Hepatocyte (in vitro differentiated cells): Measurements from ENCODE around the gene PINLYP. TPM values are rescaled to one million over a fixed set of nuclear protein-coding genes. Genes with fewer than 3 reads are reported as not detected.

Experiments used
- DNase-seq: peaks from one replicate; pipeline ENCODE4 v3.0.0-alpha.2; 2016; ENCODE audit warnings: low spot score
- H2AFZ ChIP-seq: fragments of 200-600 bp; sonication (generic); 2 replicates; pipeline ENCODE4 v1.6.0; 2016; ENCODE audit warnings: antibody characterized with exemption, mild to moderate bottlenecking
- H3K27ac ChIP-seq: fragments of 200-600 bp; sonication (generic); 2 replicates; pipeline ENCODE4 v1.5.1; 2016; ENCODE audit warnings: mild to moderate bottlenecking
- H3K27me3 ChIP-seq: fragments of 200-600 bp; sonication (generic); 2 replicates; pipeline ENCODE4 v1.6.1; 2016
- H3K36me3 ChIP-seq: fragments of 200-600 bp; sonication (generic); replicated peaks from 2 replicates; pipeline ENCODE4 v1.5.1; 2016; ENCODE audit warnings: low read depth; ENCODE audit not compliant: insufficient read depth
- H3K4me1 ChIP-seq: fragments of 200-600 bp; sonication (generic); 2 replicates; pipeline ENCODE4 v1.5.1; 2016; ENCODE audit warnings: mild to moderate bottlenecking, moderate library complexity; ENCODE audit not compliant: insufficient read depth
- H3K4me2 ChIP-seq: fragments of 200-600 bp; sonication (generic); 2 replicates; pipeline ENCODE4 v1.6.0; 2016
- H3K4me3 ChIP-seq: fragments of 200-600 bp; sonication (generic); 2 replicates; pipeline ENCODE4 v1.5.1; 2016; ENCODE audit warnings: mild to moderate bottlenecking
- H3K79me2 ChIP-seq: fragments of 200-600 bp; sonication (generic); 2 replicates; pipeline ENCODE4 v1.6.0; 2017; ENCODE audit warnings: mild to moderate bottlenecking
- H3K9me2 ChIP-seq: fragments of 200-600 bp; sonication (generic); replicated peaks from 2 replicates; pipeline ENCODE4 v1.6.0; 2017; ENCODE audit warnings: mild to moderate bottlenecking; ENCODE audit not compliant: insufficient read depth
- H3K9me3 ChIP-seq: fragments of 200-600 bp; sonication (generic); 2 replicates; pipeline ENCODE4 v1.5.1; 2016; ENCODE audit warnings: low read depth, mild to moderate bottlenecking
- H4K20me1 ChIP-seq: fragments of 200-600 bp; sonication (generic); 2 replicates; pipeline ENCODE4 v1.6.0; 2016; ENCODE audit warnings: mild to moderate bottlenecking; ENCODE audit not compliant: insufficient read depth, poor library complexity, severe bottlenecking
- EZH2 ChIP-seq: fragments of 200-600 bp; sonication (generic); IDR thresholded peaks from 2 replicates; pipeline ENCODE4 v1.6.1; 2016; ENCODE audit warnings: antibody characterized with exemption, mild to moderate bottlenecking, borderline replicate concordance
- EZH2phosphoT487 ChIP-seq: fragments of 200-600 bp; sonication (generic); IDR thresholded peaks from one replicate; pipeline ENCODE4 v1.6.1; 2018; ENCODE audit warnings: antibody characterized with exemption, mild to moderate bottlenecking, low read depth, moderate library complexity; ENCODE audit not compliant: unreplicated experiment, severe bottlenecking
- whole genome bisulfite sequencing: methylation state at CpG from one replicate; pipeline ENCODE4 v1.1.6; 2016; ENCODE audit warnings: low lambda C conversion rate; ENCODE audit errors: missing lambda C conversion rate; 5-methylcytosine and 5-hydroxymethylcytosine counted together
- polyA plus RNA-seq: library from polyadenylated mRNA; unstranded; fragments of >200 nt; fragmentation: Nextera tagmentation; extraction: Ambion mirVana; gene quantifications from 2 replicates; pipeline ENCODE4 v1.2.1, GENCODE V29; 2016
- total RNA-seq: library from RNA; depleted of rRNA; stranded (reverse); fragments of >200 nt; gene quantifications from 2 replicates; pipeline ENCODE4 v1.2.3, GENCODE V29; 2014
- TF ChIP-seq, protein P1 (sequence below): fragments of 200-600 bp; sonication (generic); IDR thresholded peaks from 2 replicates; pipeline ENCODE4 v1.5.1; 2016; ENCODE audit warnings: antibody characterized with exemption, mild to moderate bottlenecking; ENCODE audit not compliant: poor library complexity

The PINLYP gene
- total and polyA plus RNA-seq, 2 experiments from 2014 or later = 4.6 to 11.4 TPM

DNA sequence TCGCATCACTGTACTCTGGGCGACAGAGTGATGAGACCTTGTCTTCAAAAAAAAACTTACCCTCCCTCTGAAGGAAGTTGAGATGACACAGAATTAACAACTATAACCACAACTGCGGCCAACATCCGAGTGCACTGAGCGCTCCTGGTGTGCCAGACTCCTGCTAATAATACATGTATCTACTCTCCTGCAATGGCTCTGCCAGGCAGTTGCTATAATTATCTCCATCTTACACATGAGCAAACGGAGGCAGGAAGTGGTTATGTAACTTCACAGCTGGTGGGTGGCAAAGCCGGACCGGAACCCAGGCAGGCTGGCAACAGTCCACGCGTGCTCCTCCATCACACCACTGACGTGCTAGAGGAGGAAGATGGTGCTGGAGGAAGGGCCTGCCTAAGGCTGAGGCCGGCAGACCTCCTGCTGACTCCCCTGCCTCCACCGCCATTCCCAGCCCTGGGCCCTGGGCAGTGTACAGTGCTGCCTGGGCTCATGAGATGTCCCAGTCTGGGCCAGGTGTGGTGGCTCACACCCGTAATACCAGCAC lies 12.8 kb upstream of the PINLYP start:
- Histone ChIP-seq H3K4me3 (no peak overlapping the region), H2AFZ (no peak overlapping the region), H3K9me3 (no peaks in the 10 kb centered on the region), H3K9me2 (no peaks in the 10 kb centered on the region), H3K4me1 (no peaks in the 10 kb centered on the region), H4K20me1 (no peaks in the 10 kb centered on the region), H3K36me3 (no peaks in the 10 kb centered on the region), H3K79me2 (peaks cover 15% of the 10 kb centered on the region), H3K27ac (no peak overlapping the region), H3K4me2 (no peak overlapping the region), H3K27me3 (no peaks in the 10 kb centered on the region)
- WGBS = 95% methylated on average over 14 of the region's 14 CpGs
- TF ChIP-seq EZH2 (no peak), EZH2phosphoT487 (no peak)
- TF ChIP-seq, protein P1, sequence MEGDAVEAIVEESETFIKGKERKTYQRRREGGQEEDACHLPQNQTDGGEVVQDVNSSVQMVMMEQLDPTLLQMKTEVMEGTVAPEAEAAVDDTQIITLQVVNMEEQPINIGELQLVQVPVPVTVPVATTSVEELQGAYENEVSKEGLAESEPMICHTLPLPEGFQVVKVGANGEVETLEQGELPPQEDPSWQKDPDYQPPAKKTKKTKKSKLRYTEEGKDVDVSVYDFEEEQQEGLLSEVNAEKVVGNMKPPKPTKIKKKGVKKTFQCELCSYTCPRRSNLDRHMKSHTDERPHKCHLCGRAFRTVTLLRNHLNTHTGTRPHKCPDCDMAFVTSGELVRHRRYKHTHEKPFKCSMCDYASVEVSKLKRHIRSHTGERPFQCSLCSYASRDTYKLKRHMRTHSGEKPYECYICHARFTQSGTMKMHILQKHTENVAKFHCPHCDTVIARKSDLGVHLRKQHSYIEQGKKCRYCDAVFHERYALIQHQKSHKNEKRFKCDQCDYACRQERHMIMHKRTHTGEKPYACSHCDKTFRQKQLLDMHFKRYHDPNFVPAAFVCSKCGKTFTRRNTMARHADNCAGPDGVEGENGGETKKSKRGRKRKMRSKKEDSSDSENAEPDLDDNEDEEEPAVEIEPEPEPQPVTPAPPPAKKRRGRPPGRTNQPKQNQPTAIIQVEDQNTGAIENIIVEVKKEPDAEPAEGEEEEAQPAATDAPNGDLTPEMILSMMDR = no peak
- DNase-seq = no peak

DNA sequence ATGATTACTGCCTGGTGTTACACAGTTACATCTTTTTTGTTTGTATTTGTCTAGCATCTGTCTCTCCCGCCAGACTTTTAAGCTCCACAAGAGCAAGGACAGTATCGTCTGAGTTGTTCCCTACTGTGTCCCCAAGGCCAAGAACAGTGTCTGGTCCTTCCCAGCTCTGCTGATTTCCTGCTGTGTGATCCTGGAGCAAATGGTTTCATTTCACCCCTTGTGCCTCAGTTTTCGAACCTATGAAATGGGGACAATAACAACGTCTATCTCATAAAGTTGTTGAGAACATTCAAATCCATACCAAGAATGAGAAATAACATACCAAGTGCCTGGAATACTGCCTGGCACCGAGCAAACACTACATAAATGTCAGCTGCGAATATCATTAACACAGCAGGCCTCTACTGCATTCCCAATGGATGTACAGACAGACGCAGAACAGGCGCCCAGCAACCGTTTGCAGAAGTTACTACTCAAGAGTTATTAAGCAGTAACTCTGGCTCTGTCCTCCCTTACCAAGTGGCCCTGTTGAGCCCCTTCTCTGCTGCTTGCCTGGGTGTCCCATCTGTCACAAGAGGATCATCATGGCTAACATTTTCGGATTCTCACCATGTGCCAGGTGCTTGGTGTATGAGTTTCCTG lies 11.7 kb upstream of the PINLYP start:
- Histone ChIP-seq H4K20me1 (no peaks in the 10 kb centered on the region), H3K9me2 (no peaks in the 10 kb centered on the region), H3K79me2 (peaks cover 20% of the 10 kb centered on the region), H3K4me2 (no peak overlapping the region), H3K36me3 (no peaks in the 10 kb centered on the region), H2AFZ (no peak overlapping the region), H3K27me3 (no peaks in the 10 kb centered on the region), H3K9me3 (no peaks in the 10 kb centered on the region), H3K4me1 (no peaks in the 10 kb centered on the region), H3K27ac (no peak overlapping the region), H3K4me3 (no peak overlapping the region)
- no peak for DNase-seq
- WGBS = 90% methylated on average over 10 of the region's 10 CpGs
- no peak for TF ChIP-seq EZH2phosphoT487
- no peak for TF ChIP-seq EZH2
- TF ChIP-seq, protein P1 = no peak

DNA sequence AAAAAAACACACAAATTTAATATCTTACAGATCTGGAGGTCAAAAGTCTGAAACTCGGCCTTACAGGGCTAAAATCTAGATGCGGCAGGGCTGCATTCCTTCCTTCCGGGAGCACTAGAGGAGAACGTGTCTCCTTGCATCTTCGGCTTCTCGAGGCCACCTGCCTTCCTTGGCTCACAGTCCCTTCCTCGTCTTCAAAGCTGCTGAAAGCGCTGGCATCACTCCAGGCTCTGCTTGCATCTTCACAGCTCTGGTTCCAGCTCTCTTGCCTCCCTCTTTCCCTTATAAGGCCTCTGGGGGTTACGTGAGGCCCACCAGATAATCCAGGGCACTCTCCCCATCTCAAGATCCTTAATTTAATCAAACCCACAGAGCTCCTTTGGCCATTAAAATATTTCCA lies 10.8 kb upstream of the PINLYP start:
- Histone ChIP-seq H3K27ac (no peak overlapping the region), H3K9me3 (no peaks in the 10 kb centered on the region), H4K20me1 (no peaks in the 10 kb centered on the region), H3K4me1 (no peaks in the 10 kb centered on the region), H3K4me3 (no peak overlapping the region), H2AFZ (no peak overlapping the region), H3K27me3 (no peaks in the 10 kb centered on the region), H3K79me2 (peaks cover 24% of the 10 kb centered on the region), H3K4me2 (no peak overlapping the region), H3K36me3 (no peaks in the 10 kb centered on the region), H3K9me2 (no peaks in the 10 kb centered on the region)
- TF ChIP-seq EZH2 (no peak), EZH2phosphoT487 (no peak)
- TF ChIP-seq, protein P1 = no peak
- no peak for DNase-seq
- 94% methylated on average over 9 of the region's 9 CpGs for WGBS
